Right atrium auricular region (tissue), 2 donors: ENCODE data around the gene PDSS2. TPM values are rescaled to one million over a fixed set of nuclear protein-coding genes. Genes with fewer than 3 reads are reported as not detected.

Source experiments
- DNase-seq: peaks from one replicate; pipeline ENCODE4 v3.0.0-alpha.2; 2019; ENCODE audit warnings: low spot score
- H3K27ac ChIP-seq, 2 donors: fragments of 200-600 bp; sonication (generic); 1 replicate in 1 of 2; 2 replicates in 1 of 2; pipeline ENCODE4 v1.5.1; 2016 to 2019
- H3K27me3 ChIP-seq, 2 donors: fragments of 200-600 bp; sonication (generic); one replicate each; pipeline versions ENCODE4 v1.5.1 to v1.6.0; 2017 to 2019
- H3K36me3 ChIP-seq: fragments of 200-600 bp; sonication (generic); one replicate; pipeline ENCODE4 v1.5.1; 2016
- H3K4me1 ChIP-seq, 2 donors: fragments of 200-600 bp; sonication (generic); one replicate each; pipeline versions ENCODE4 v1.5.1 to v1.6.0; 2017 to 2019
- H3K4me3 ChIP-seq, 2 donors: fragments of 200-600 bp; sonication (generic); 1 replicate in 1 of 2; 2 replicates in 1 of 2; pipeline ENCODE4 v1.5.1; 2017 to 2019; ENCODE audit warnings: mild to moderate bottlenecking in 1 of 2, moderate library complexity in 1 of 2
- H3K9me3 ChIP-seq, 2 donors: fragments of 200-600 bp; sonication (generic); one replicate each; pipeline ENCODE4 v1.5.1; 2019
- total RNA-seq, 2 donors: library from RNA; depleted of rRNA; stranded (reverse); fragments of >200 nt; gene quantifications; one replicate each; pipeline ENCODE4 v1.1.0, GENCODE V29; 2016
- TF ChIP-seq, protein P1 (sequence below), 2 donors: fragments of 200-600 bp; sonication (generic); IDR thresholded peaks; one replicate each; pipeline ENCODE4 v1.5.1; 2019; ENCODE audit warnings: antibody characterized with exemption in 2 of 2

The PDSS2 gene
- total RNA-seq, 2 donors from 2014 or later = 8.8 to 18.2 TPM

DNA sequence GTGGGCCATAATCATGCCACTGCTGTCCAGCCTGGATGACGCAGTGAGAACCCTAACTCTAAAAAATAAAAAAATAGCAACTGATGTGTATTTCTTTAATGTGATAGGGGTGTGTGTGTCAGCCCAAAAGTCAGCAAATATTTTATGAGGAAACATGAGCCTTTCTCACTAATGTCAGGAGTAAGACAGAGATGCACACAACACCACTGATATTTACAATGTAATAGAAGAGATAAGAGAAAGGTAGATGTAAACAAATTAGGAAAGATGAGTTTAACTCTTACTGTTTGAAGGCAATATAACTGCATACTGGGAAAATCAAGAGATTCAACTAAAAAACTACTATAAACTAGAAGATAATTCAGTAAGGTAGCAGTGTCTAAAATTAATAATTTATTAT, 244.0 kb downstream of the PDSS2 start:
- Histone ChIP-seq H3K36me3 (no peaks in the 10 kb centered on the region), H3K9me3 (no peaks in the 10 kb centered on the region), H3K27ac (no peak overlapping the region), H3K4me3 (no peak overlapping the region), H3K27me3 (no peaks in the 10 kb centered on the region), H3K4me1 (no peaks in the 10 kb centered on the region)
- TF ChIP-seq, protein P1, sequence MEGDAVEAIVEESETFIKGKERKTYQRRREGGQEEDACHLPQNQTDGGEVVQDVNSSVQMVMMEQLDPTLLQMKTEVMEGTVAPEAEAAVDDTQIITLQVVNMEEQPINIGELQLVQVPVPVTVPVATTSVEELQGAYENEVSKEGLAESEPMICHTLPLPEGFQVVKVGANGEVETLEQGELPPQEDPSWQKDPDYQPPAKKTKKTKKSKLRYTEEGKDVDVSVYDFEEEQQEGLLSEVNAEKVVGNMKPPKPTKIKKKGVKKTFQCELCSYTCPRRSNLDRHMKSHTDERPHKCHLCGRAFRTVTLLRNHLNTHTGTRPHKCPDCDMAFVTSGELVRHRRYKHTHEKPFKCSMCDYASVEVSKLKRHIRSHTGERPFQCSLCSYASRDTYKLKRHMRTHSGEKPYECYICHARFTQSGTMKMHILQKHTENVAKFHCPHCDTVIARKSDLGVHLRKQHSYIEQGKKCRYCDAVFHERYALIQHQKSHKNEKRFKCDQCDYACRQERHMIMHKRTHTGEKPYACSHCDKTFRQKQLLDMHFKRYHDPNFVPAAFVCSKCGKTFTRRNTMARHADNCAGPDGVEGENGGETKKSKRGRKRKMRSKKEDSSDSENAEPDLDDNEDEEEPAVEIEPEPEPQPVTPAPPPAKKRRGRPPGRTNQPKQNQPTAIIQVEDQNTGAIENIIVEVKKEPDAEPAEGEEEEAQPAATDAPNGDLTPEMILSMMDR (IDR thresholded peaks at IDR 0.05) = no peak
- no peak for DNase-seq

DNA sequence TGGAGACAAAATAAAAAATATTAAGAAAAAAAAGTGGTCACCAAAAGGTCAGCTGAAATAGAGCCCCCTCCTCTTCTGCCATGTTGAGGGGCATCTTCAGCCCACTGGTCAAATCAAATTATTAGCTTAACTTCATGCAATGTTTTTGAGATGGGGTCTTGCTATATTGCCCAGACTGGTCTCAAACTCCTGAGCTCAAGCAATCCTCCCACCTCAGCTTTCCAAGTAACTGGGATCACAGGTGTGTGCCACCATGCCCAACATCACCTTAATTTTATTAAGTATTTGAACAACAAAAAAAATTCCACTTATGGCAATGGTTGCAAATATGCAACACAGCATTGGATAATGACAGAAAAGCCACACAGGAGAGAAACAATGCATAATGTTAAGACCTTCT, 244.7 kb downstream of the PDSS2 start:
- no peak for DNase-seq
- Histone ChIP-seq H3K27ac (no peak overlapping the region), H3K27me3 (no peaks in the 10 kb centered on the region), H3K36me3 (no peaks in the 10 kb centered on the region), H3K4me3 (no peak overlapping the region), H3K9me3 (no peaks in the 10 kb centered on the region), H3K4me1 (no peaks in the 10 kb centered on the region)
- TF ChIP-seq, protein P1 (IDR thresholded peaks at IDR 0.05) = no peak

DNA sequence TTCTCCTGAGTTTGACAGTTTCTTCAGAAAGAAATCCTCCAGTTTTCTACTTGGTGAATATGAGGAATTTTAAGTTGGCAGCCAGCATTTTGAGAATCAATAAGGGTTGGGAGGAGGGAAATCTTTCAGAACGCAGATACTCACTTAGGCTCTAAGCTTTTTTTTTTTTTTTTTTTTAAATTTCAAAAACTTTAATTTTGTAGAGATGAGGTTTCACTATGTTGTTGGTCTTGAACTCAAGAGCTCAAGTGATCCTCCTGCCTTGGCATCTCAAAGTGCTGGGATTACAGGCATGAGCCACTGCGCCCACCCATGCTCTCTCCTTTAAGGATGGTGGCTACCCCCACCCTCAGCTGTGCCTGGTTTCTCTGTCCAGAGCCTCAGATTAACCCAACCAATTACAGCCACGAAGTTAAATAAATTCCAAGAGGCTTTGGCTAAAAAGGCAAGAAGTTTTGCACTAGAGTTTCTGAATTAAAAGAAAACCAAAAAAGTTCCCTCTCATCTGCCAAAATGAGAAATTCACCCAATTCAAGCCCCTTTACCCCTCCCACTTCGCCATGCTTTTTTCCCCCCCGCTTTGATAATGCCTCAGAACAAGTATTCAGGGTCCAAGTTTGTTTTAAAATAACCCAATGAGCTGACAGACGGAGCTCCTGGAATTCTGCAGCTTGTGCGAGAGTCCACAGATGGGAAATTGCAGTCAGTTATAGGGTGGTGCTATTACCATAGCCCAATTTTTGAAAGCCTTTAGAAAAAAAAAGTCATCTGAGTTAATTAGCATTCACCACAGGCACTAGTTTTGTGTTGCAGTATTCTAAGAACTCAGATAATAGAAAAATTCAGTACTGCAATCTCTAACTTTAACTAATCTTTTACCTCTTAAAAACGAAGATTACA, 249.7 kb downstream of the PDSS2 start:
- DNase-seq = no peak
- H3K4me1 ChIP-seq = no peaks in the 10 kb centered on the region
- H3K27ac ChIP-seq = no peak overlapping the region
- TF ChIP-seq, protein P1 (IDR thresholded peaks at IDR 0.05) = no peak
- H3K36me3 ChIP-seq = no peaks in the 10 kb centered on the region
- no peak overlapping the region for H3K4me3 ChIP-seq
- H3K9me3 ChIP-seq = no peaks in the 10 kb centered on the region
- no peaks in the 10 kb centered on the region for H3K27me3 ChIP-seq

DNA sequence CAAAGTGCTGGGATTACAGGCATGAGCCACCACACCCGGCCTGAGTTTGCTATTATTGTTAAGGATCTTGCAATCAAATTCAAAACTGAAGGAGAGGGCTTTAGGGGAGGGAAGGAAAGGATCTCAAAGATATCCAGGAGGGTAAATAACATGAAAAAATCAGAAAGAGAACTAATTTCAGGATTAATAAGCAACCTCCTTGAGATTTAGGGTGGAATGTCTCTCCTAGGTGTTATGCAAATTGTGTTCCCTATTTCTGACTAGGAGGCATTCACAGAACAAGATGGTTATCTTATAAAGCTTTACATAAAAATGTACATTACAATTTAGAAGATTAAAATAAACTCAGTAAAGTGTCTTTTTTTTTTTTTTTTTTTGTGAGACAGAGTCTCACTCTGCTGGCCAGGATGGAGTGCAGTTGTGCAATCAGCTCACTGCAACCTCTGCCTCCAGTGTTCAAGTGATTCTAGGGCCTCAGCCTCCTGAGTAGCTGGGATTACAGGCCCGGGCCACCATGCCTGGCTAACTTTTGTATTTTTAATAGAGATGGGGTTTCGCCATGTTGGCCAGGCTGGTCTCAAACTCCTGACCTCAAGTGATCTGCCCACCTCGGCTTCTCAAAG, 252.0 kb downstream of the PDSS2 start:
- Histone ChIP-seq H3K27me3 (no peaks in the 10 kb centered on the region), H3K9me3 (peaks cover 0 to 7% of the 10 kb centered on the region in 2 donors), H3K36me3 (no peaks in the 10 kb centered on the region), H3K4me1 (no peaks in the 10 kb centered on the region), H3K27ac (no peak overlapping the region), H3K4me3 (no peak overlapping the region)
- no peak for DNase-seq
- TF ChIP-seq, protein P1 (IDR thresholded peaks at IDR 0.05) = no peak

DNA sequence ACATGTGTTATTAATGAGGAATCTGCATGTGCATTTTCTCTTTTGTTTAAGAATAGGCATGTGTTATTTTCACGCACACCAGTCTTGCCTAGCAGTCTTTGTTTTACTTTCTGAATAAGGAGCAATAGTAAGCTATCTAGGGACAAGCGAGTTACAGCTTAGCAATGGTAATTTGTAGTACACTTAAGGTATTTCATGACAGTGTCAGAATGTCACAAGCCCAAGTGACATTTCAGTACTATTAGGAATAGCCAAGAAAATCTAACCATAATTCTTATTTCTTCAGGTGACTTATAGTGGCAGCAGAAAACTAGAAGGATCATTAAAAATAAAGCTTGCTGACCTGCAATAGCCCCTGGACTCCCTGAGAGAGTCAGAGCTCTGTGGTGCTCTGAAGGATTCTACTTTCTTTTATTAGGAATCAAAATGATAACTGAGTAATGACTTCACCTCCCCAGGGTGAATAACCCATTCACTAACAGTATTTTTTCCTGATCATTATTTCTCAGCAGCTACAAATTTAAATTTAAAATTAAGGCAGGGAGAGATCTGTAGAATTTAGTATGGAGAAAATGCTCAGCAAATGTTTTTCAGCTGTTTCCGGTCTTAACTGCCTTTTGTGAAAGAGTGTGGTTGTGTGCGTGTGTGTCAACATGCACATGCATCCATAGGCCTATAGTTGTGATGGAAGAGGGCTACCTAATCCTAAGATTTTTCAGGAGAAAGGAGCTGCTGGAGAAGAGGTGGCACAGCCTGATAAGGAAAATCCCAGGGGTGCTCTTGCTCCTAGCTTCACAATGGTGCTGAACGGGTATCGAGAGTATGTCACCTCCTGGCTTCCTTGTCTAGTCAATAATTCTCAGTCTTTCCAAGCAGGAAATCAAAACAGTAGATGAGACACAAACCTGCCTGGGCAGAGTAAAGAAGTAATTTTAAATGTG, 254.0 kb downstream of the PDSS2 start:
- Histone ChIP-seq H3K4me3 (no peak overlapping the region), H3K27me3 (no peaks in the 10 kb centered on the region), H3K4me1 (no peaks in the 10 kb centered on the region), H3K36me3 (no peaks in the 10 kb centered on the region), H3K27ac (no peak overlapping the region), H3K9me3 (peaks cover 0 to 7% of the 10 kb centered on the region in 2 donors)
- no peak for DNase-seq
- TF ChIP-seq, protein P1 (IDR thresholded peaks at IDR 0.05) = no peak
